Middle frontal gyrus (tissue), 1 donor: ENCODE measurements around the gene KANSL1.
"Not testable (repeated sequence)": the region's sequence is repeated elsewhere in the genome, so short reads cannot be mapped to it uniquely, and the experiment has no call there.

Experiments
- DNase-seq: peaks from one replicate; pipeline ENCODE4 v3.0.0-alpha.2; 2015; ENCODE audit warnings: low spot score; ENCODE audit errors: extremely low spot score

KANSL1 gene

GRCh38 chr17:46024590-46024989, 168.6 kb downstream of the KANSL1 start:
- DNase-seq: no peak

GRCh38 chr17:46023783-46024388, 169.3 kb downstream of the KANSL1 start:
- DNase-seq: no peak

GRCh38 chr17:46023366-46023765, 169.9 kb downstream of the KANSL1 start:
- DNase-seq: not testable (repeated sequence)

GRCh38 chr17:46020998-46021397, 172.2 kb downstream of the KANSL1 start:
- no peak for DNase-seq

GRCh38 chr17:46020023-46020761, 173.0 kb downstream of the KANSL1 start:
- DNase-seq: no peak

- not testable (repeated sequence) for DNase-seq
These were observed 173.8 kb downstream of the KANSL1 start for GRCh38 chr17:46019408-46019925.

- no peak for DNase-seq
These were observed 179.6 kb downstream of the KANSL1 start for GRCh38 chr17:46013502-46014165.

- DNase-seq: no peak
These were observed 180.1 kb downstream of the KANSL1 start for GRCh38 chr17:46013127-46013501.

- DNase-seq: no peak
These were observed 180.6 kb downstream of the KANSL1 start for GRCh38 chr17:46012506-46013079.

- no peak for DNase-seq
These were observed 181.3 kb downstream of the KANSL1 start for GRCh38 chr17:46011711-46012505.

- no peak for DNase-seq
These were observed 182.5 kb downstream of the KANSL1 start for GRCh38 chr17:46010597-46011186.

GRCh38 chr17:46009681-46010596, 183.3 kb downstream of the KANSL1 start:
- no peak for DNase-seq

GRCh38 chr17:46008591-46008990, 184.6 kb downstream of the KANSL1 start:
- DNase-seq: no peak

GRCh38 chr17:46007461-46007965, 185.7 kb downstream of the KANSL1 start:
- no peak for DNase-seq

GRCh38 chr17:46006082-46006481, 187.1 kb downstream of the KANSL1 start:
- not testable (repeated sequence) for DNase-seq

GRCh38 chr17:46003907-46004748, 189.1 kb downstream of the KANSL1 start:
- peak; percentile 38 for DNase-seq

- no peak for DNase-seq
These were observed 190.3 kb downstream of the KANSL1 start for GRCh38 chr17:46002973-46003316.

- peak; percentile 51 for DNase-seq
These were observed 190.8 kb downstream of the KANSL1 start for GRCh38 chr17:46002311-46002972.
